Activated CD8-positive, alpha-beta memory T cell treated with anti-CD3 and anti-CD28 coated beads for 24 hours (primary cell): ENCODE data around the gene AMN.

Experiments
- DNase-seq: peaks from one replicate; pipeline ENCODE4 v3.0.0-alpha.2; 2020

AMN gene

DNA sequence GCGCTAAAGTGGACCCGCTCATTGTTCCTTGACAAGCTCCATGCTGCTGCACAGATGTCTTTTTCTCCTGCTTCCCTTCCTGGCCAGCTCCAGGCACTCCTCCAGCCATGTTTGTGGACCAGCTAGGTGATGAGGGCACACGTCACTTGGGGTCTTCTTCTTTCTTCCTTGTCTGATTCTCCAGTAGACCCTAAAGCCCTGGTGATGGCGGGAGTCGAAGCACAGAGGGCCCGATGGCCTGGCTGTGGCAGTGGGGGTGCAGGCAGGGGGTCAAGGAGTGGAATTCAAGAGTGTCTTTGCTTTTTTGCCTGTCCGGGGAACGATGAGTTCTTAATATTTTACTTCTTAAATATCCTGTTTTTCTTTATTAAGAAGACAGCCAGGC, 23.0 kb upstream of the AMN start:
- no peak for DNase-seq

DNA sequence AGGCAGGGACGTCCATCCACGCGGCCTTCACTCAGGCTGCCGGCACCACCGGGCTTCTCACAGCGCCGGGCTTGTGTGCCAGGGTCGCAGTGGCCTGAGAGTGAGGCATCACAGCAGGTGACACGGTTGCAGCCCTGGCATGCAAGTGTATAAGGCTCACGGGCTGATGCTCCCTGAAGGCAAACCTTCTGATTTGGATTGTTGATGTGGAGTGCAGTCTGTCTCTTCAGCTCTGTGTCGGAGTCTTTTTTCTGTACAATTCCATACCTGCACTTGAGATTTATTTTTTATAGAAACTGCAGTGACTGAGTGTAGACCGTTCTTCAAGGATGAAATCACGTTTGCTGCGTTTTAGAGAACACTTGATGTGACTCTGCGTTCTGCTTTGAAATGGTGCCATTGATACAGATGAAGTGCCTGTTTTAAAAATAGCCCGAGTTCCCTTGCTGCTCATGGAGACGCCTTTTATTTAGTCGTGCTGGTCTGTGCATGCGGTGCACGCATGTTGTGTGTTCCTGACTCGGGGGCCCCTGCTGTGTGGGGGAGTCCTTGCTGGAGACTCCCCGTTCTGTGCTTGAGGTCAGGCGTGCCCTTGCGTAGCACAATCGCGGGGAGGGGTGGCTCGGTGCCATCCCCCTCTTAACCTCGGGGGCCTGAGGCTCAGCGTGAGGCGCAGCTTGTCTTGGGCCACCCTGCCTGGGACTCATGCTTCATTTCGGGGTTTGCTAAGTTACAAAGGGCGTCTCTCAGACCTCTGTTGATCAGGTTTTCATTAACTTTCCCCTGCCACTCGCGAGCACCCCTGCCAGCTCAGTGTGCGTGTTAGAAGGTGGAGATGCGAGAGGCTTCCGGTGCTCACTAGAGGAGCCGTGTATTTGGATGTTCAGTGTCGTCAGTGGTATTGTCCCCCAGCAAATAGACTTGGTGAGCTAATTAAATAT, 21.6 kb upstream of the AMN start:
- DNase-seq: no peak

DNA sequence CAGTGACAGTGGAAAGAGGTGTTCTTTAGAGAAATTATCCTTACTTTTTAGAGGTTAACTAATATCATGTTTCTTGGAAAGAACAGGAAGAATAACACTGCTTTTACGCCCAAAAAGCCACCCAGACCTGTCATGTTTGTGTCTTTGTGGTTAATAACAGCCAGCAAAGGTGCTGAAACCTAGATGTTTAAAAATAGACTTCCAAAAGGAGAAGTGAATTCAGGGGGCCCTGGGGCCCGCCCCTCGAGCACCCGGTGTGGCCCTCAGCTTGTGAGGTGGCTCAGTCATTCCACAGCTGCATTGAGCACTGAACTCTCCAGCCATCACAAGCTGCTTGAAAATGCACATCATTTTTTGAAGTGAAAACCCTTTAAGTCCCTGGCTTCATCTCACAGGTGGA, 20.8 kb upstream of the AMN start:
- no peak for DNase-seq

DNA sequence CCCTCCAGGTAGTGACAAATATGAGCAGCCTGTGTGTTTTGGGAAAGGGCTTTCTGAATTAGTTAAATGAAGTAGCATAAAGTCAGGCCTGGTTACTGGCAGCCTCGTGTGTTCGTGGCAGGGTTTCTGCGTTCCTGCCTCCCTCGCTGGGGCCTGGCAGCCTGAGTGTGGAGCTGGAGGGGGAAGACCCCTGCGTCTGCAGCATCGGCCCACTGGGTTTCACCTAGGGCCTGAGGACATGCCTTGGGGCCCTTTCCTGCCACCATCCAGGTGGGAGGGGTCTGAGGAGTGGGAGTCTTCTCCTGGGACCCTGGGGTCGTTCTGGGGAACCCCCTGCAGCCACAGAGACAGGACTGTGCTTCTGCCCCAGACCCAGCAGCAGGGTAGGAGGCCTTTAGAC, 20.4 kb upstream of the AMN start:
- DNase-seq: no peak

DNA sequence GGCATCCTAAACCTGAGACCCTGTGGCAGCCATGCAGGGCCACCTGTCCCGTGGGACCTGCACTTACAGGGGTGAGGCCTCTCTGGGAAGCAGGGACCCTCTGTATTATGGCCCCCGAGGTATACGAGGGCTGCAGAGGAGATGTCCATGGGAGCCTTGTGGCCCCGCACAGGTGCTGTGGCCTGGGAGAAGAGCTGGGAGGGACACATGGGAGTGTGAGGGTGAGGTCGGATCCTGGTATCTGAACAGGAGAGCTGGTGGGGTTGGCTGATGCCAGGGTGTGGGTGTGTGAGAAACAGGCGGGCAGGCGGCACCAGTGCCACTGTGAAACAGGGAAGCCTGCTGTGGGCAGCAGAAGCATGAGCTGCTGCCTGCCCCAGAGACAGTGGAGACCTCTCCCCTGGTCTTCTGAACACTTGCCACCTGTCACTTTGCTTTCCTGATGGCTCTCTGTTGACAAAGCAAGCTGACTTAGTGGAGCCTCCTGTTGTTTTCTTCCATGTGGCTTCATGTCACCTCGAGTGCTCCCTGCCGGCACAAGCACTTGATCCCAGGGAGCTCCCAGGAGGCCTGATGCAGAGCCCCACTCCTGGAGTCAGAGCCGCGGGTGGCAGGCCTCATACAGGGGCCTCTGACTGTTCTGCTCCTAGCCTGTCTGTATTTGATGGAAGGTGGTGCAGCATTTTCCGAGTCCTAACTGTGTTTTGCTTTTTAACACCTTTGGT, 19.8 kb upstream of the AMN start:
- no peak for DNase-seq

DNA sequence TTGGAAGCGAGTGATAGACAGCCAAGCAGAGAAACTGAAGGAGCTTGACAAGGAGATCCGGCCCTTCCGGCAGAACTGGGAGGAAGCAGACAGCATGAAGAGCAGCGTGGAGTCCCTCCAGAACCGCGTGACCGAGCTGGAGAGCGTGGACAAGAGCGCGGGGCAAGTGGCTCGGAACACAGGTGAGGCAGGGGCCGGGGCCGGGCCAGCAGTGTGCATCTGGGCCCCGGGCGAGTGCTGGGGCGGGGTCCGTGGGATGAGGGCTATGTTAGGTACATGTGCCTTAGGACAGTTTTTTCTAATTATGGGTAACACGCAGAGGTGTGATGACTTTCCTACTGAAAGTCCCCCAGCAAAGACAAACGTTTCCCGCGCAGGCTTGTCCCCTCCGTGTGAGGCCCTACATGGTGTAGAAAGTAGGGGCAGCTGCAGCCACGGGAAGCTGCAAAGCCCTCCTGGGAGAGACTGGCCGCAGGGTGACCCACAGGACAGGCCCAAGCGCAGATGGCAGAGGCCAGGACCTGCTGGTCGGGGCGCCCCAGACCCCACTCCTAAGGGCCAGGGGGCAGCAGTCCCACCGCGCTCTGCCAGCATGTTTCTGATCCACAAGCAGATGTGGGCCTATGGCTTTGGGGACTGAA, 19.1 kb upstream of the AMN start:
- DNase-seq: no peak

DNA sequence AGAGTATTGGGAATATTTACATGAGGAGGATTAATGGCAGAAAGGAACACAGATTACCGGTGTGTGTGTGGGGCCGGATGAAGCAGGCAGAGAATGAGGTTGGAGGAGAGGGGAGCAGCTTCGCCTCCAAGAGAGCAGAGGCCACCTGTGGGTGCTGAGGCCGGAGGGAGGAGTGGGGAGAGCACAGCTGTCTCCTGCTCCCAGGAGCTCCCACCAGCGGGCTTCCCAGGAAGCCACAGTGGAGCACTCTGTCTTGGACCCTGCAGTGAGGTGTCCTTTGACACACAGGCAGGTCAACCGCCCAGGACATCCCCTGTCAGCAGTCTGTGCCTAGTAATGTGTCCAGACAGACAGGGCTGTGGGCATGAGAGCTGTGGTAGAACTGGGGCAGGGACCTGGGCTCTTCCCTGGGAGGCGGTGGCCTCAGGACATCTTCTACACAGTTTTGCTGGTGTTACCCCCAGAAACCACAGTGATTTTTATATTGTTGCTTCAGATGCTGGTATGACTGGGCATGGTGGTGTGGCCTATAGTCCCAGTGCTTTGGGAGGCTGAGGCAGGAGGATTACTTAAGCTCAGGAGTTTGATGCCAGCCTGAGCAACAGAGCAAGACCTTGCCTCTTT, 18.5 kb upstream of the AMN start:
- no peak for DNase-seq

DNA sequence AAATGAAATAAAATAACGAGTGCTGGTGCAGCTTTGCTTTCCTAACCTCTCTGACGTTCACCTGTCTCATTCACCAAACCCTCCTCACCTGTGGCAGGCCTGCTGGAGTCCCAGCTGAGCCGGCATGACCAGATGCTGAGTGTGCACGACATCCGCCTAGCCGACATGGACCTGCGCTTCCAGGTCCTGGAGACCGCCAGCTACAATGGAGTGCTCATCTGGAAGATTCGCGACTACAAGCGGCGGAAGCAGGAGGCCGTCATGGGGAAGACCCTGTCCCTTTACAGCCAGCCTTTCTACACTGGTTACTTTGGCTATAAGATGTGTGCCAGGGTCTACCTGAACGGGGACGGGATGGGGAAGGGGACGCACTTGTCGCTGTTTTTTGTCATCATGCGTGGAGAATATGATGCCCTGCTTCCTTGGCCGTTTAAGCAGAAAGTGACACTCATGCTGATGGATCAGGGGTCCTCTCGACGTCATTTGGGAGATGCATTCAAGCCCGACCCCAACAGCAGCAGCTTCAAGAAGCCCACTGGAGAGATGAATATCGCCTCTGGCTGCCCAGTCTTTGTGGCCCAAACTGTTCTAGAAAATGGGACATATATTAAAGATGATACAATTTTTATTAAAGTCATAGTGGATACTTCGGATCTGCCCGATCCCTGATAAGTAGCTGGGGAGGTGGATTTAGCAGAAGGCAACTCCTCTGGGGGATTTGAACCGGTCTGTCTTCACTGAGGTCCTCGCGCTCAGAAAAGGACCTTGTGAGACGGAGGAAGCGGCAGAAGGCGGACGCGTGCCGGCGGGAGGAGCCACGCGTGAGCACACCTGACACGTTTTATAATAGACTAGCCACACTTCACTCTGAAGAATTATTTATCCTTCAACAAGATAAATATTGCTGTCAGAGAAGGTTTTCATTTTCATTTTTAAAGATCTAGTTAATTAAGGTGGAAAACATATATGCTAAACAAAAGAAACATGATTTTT, 17.1 kb upstream of the AMN start:
- no peak for DNase-seq

DNA sequence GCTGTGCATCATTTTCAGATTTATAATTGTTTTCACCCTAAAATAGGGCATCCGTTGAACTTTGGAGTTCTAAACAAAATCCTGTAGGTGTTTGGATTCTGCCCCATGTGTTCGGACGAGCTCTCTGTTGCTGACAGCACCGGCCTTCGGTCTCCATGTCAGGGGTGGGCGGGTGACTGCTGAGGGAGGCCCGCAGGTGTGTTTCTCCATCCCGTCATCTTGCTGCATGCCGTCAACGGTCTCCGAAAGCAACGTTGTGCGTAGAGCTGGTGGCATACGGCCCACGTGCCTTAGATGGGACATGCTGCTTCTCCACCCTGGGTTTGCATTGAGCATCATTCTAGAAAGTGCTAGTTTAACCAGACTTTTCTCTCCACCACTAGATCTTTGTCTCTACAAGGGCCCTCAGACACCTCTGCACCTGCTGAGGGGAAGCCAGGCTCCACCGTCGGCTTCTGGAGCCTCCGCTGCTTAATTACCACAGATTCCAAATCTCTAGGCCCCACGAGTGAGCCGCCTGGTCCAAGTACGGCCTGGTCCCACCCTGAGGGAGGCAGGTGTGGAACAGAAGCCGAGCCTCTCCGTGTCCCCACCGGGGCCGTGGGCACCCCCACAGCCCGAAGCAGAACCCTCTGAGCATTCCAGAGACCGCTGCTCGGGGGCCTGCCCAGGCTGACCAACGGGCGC, 15.7 kb upstream of the AMN start:
- DNase-seq: no peak

DNA sequence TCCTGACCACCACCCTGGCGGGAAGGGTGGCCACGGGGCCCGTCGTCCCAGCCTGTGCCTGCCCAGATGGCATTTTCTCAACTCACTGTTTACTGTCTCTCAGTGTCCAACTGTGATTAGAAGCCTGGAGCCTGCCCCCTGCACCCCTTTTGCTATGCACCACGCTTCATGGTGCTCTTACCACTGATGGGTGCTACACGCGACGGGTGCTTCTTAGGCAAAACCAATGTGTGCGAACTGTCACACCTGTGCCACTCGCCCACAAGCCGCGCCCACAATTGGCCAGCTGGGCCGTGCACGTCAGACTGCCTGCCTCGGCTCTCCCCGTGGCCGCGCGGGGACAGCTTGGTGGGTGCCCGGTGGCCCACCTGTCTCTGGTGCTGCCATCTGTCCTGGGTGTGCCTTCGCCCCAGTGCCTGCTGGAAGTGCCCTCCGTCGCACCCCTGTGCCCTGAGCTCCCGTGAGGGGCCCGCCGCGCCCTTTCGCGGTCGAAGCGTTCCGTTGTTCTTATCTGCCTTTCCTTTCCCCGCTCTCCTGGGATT, 15.1 kb upstream of the AMN start:
- no peak for DNase-seq

DNA sequence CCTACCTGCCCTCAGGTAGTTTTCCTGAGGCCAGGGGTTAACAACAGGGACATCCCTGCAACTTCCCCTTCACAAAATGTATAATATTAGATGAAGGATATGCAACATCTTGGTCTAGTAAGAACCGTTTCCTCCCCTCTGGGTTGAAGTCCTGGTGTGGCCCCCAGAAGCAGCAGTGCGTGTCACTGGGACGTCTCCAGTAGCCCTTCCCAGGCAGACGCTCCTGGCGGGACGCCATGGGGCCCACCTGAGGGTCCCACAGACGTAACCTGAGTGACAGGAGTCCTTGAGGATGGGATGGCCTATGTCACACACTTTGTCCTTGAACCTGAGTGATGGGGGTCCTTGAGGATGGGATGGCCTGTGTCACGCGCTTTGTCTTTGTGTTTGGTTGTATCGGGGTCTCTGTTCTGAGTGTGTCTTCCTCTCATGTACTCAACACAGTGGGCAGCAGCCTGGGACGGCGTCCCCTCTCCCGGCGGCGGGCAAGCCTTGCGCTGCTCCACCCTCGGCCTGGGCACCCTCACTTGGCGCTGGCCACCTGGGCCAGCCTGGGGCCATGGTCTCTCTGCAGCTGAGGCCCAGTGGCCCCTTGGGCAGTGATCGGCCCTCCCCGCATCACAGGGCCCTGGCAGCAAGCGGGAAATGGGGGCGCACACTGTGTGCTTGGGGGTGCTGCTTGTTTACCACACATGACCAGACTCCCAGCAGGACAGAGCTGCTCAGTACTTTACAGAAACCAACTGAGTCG, 14.3 kb upstream of the AMN start:
- no peak for DNase-seq

DNA sequence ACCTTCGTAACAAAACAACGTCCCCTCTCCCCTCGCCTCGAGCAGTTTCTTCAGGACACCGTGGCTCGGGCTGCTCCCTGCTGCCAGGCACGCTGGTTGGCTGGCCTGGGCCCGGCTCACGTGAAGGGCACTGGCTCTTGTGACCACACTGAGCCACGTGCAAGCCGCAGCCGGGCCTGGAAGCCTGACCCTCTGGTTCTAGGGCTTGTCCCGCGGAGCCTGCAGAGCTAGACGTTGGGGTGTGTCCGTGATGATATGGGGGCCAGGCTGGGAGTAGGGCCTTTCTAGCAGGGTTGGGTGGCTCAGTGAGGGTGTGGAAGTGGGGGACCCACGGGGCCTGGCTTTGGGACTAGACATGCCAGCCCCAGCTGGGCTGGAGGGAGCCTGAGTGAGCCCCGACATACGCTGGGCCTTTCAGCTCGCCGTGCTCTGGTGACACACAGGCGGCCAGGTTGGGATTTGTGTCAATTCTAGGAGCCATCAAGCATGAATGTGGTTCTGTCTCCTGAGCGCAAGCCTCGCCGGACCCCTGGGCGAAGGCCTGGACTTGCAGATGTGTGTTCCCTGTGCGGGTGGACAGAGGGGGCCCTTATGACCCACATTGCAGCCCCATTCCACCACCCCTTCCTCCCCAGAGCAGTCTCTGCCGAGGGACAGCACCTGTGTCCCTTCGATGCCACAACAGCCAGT, 13.6 kb upstream of the AMN start:
- DNase-seq: no peak

DNA sequence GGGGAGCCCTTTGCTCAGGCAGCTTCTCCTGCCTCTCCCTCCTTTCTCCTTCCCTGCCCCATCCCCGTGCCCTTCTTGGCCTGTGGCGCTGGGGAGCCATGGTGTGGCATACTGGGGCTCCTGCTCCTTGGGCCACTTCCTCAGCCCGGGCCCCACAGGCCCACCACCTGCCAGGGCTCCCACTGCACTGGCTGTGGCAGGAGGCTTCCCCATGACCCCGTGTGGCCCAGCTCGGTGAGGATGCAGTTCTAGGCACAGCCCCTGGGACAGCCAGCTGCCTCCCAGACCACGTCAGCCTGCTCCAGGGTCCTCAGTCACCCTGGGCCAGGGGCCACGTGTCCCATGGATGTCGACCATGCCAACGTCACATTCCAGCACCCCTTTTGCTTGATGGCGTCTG, 13.0 kb upstream of the AMN start:
- DNase-seq: no peak

DNA sequence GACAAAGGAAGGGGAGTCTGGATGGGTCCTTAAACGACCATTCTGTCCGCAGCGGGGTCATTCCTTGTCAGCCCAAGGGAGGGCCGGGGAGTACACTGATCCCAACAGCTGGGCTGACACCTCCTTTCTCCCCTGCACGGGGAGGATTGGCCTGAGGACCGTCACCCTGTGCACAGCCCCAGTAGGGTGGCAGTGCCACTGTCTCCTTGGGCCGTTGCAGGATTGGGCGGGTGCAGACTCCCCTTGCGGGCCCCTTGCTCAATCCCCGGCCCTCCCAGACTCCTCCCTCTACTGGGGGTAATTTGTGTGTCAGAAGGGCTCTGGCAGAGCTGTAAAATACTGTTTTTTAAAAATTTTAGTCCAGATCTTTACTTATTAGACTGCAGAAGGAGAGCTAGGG, 12.6 kb upstream of the AMN start:
- DNase-seq: no peak

DNA sequence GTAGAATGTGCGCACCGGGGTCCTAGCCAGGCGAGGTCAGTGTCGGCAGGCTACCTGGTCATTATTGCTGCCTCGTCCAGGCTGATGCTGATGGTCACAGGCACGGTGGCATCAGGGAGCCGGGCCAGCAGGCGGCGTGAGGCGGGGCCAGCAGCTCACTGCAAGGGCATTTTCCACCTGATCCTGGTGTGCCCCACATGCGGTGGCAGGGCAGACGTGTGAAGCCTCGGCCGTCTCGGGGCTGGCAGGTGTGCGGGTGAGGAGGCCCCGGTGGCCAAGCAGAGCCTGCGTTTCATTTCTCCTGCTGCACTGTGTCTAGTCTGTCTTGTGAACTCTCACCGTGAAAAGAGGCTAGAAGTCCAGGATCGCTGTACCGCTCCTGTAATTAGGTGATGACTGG, 12.0 kb upstream of the AMN start:
- no peak for DNase-seq

DNA sequence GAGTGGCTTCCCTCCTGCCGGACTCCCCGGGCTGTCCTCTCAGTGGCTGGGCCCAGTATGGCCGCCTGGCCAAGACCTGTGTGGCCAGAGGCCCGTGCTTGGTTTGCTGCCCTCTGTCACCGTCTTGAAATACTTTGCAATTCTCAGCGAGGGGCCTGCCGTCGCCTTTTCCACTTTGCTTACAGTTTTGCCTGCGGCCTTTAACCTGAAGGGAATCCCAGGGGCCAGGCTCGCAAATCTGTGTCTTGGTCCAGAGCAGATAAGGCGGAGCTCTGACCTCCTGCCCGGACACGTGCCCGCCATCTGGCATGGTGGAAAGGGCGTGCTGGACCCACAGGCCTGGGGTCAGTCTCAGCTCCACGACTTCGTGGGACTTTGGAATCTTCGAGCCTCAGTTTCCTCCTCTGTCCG, 10.9 kb upstream of the AMN start:
- DNase-seq: no peak

DNA sequence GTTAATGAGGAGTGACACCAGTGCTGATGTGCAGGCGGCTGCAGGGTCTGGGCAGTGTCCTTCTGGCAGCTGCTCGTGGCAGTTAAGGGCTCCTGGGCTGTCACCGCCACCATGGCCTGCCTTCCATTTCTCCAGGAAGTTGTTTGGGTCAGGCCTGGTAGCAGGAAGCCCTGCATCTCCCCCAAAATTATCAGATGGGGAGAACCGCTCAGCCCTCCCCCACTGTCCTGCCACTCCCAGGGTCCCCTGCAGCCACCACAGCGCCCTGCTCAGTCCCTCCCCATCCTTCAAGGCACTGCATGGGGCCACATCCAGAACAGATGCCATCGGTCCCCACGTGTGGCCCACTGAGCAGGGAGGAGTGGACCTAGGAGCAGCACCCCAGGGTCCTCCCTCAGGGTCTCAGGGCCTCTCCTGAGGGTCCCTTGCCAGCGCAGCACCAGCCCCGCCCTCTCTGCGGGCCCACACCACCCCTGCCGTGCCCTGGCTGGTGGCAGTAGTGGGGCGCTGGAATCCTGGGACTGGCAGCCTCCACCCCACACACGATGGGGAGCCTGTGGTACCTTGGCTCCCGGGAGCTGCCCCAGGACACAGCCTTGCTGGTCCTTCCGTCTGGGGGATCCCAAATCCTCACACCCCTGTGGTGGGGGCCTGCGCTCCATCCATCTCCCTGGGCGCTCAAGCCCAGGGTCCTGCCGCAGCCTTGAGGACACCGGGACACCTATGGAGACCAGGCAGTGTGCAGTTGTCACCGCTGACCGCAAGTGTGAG, 10.3 kb upstream of the AMN start:
- DNase-seq: no peak

DNA sequence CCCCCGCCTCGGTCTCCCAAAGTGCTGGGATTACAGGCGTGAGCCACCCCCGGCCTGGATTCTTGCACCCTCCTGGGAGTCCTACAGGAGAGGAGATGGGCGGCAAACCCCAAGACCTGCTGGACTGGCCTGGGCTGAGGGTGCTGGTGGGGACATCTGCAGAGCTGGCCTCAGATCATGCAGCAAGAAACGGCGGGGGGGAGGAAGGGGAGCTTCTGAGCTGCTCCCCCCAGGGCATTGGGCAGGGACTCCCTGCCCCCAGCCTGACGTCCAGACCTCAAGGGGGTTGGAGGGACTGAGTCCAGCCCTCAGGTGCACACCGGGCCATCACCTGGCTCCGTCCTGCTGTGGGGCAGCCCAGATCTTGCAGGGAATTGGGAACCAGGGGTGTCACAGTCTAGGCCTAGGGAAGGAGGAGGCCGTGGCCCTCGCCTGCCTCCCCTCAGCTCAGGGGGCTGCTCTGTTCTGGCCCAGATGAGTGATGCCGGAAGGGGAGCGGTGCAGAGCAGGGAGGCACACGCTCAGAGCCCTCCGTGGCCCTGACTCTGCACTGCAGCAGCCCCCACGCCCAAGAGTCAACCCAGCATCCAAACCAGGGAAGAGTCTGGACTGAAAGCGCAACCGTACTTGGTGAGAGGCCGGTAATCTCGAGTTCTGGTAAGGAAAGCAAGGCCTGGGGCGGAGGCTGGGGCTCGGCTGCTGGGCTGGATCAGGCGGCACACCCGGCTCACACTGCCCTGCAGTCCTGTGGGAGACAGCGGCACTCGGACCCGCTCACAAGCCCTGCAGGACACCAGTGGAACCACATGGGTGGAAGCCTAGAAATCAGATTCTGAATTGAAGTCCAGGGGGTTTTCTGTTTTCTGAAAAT, 8.9 kb upstream of the AMN start:
- DNase-seq: no peak
